ENCODE measurements around the gene NPRL2. TPM values are rescaled to one million over a fixed set of nuclear protein-coding genes. Genes with fewer than 3 reads are reported as not detected.

Gene NPRL2
- total RNA-seq, 1 experiment from 2014 or later = 20.6 TPM

DNA sequence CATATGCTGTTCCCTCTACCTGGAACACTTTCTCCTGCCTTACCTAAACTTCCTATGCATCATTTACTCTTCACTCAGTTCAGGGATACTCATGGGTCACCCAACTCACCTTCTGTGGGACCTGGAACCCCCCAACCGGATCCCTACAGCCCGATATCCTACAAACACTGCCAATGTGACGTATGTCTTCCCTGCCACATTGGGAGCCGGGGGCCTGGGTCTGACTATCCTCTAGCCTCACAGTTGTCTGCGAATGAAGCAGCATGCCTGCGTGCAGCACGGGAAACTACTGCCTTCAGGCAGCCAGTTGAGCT is 405 bp downstream of the NPRL2 start:
- no peak for ATAC-seq
- TF ChIP-seq TP53 (CRISPR knock-in tag; IDR thresholded peaks at IDR 0.05) = no peak
- no peak for TF ChIP-seq ATF1 (CRISPR knock-in tag; IDR thresholded peaks at IDR 0.05)
- H3K4me1 Mint-ChIP-seq = peaks cover 18% of the 10 kb centered on the region
- peaks cover 14% of the 10 kb centered on the region; the same call in 1 of the 2 replicates for H3K36me3 Mint-ChIP-seq
- peak overlapping the region; percentile 95 for H3K4me3 Mint-ChIP-seq
- 0 out of 2 replicates have a peak overlapping the region, but pooled peaks have one; percentile 93 for H3K27ac Mint-ChIP-seq
- POLR2A ChIA-PET = interaction anchor here (1.2 to 1.5 kb wide), 3 partner anchors 13 to 219 kb away, joined by 3 to 9 read pairs (median 3); partner anchors contain the start of genes HEMK1, HYAL3 and NAA80
- H3K27me3 Mint-ChIP-seq (ENCODE audit: low read depth) = peaks cover 16% of the 10 kb centered on the region
- no peaks in the 10 kb centered on the region for H3K9me3 Mint-ChIP-seq
- DNase-seq (ENCODE audit: low spot score) = no peak
- CTCF ChIA-PET = interaction anchor here (0.7 to 4.2 kb wide), 14 partner anchors 9 to 261 kb away, joined by 3 to 18 read pairs (median 6); partner anchors contain the start of genes C3orf18, CACNA2D2, CISH and HYAL2

DNA sequence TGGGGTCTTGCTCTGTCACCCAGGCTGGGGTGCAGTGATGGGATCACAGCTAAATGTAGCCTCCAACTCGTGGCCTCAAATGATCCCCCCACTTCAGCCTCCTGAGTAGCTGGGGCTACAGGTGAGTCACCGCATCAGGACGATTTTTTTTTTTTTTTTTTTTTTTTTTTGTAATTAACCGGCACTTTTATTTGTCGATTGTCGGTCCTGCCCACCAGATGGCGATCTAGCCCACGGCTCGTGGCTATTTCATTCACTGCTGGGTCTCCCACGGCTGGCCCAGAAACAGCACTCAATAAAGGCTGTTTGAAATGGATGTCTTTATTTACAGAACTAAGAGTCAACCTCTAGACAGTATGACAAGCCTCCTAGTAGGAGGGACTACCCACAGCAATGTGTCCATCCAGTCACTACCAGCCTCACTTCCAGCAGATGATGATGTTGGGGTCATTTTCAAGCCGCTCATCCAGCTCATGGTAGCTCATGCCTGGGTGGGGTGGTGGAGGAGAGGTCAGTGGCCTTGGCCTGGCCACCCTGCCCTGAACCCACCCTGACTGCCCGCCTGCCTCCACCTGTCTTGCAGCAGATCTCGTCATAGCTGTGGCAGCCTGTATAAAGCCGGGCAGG is 3.3 kb downstream of the NPRL2 start:
- CTCF ChIA-PET = interaction anchor here (0.6 to 4.2 kb wide), 36 partner anchors 8 to 1884 kb away, joined by 3 to 21 read pairs (median 4); partner anchors contain the start of genes C3orf18, HEMK1, HYAL3 and NAA80
- H3K36me3 Mint-ChIP-seq = peaks cover 7% of the 10 kb centered on the region; the same call in 1 of the 2 replicates
- H3K4me1 Mint-ChIP-seq = peaks cover 18% of the 10 kb centered on the region
- no peak overlapping the region for H3K4me3 Mint-ChIP-seq
- POLR2A ChIA-PET = interaction anchor here (0.6 to 0.7 kb wide), 3 partner anchors 168 to 238 kb away, joined by 4 to 5 read pairs (median 4); no protein-coding TSS in a partner anchor
- H3K9me3 Mint-ChIP-seq = no peaks in the 10 kb centered on the region
- peaks cover 45% of the 10 kb centered on the region for H3K27me3 Mint-ChIP-seq (ENCODE audit: low read depth)
- DNase-seq (ENCODE audit: low spot score) (peak; percentile 68), ATAC-seq (no peak)
- H3K27ac Mint-ChIP-seq = no peak overlapping the region; the same call in 1 of the 2 replicates
- TF ChIP-seq, protein P1, sequence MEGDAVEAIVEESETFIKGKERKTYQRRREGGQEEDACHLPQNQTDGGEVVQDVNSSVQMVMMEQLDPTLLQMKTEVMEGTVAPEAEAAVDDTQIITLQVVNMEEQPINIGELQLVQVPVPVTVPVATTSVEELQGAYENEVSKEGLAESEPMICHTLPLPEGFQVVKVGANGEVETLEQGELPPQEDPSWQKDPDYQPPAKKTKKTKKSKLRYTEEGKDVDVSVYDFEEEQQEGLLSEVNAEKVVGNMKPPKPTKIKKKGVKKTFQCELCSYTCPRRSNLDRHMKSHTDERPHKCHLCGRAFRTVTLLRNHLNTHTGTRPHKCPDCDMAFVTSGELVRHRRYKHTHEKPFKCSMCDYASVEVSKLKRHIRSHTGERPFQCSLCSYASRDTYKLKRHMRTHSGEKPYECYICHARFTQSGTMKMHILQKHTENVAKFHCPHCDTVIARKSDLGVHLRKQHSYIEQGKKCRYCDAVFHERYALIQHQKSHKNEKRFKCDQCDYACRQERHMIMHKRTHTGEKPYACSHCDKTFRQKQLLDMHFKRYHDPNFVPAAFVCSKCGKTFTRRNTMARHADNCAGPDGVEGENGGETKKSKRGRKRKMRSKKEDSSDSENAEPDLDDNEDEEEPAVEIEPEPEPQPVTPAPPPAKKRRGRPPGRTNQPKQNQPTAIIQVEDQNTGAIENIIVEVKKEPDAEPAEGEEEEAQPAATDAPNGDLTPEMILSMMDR (IDR thresholded peaks at IDR 0.05) = peak; percentile 57
- TF ChIP-seq KAT7 (CRISPR knock-in tag; IDR thresholded peaks at IDR 0.05; ENCODE audit: borderline replicate concordance) (no peak), ZNF232 (CRISPR knock-in tag; IDR thresholded peaks at IDR 0.05) (no peak), ZNF263 (CRISPR knock-in tag; IDR thresholded peaks at IDR 0.05; ENCODE audit: low read depth) (no peak), ZNF121 (CRISPR knock-in tag; IDR thresholded peaks at IDR 0.05) (no peak)
- TF ChIP-seq, protein P2, sequence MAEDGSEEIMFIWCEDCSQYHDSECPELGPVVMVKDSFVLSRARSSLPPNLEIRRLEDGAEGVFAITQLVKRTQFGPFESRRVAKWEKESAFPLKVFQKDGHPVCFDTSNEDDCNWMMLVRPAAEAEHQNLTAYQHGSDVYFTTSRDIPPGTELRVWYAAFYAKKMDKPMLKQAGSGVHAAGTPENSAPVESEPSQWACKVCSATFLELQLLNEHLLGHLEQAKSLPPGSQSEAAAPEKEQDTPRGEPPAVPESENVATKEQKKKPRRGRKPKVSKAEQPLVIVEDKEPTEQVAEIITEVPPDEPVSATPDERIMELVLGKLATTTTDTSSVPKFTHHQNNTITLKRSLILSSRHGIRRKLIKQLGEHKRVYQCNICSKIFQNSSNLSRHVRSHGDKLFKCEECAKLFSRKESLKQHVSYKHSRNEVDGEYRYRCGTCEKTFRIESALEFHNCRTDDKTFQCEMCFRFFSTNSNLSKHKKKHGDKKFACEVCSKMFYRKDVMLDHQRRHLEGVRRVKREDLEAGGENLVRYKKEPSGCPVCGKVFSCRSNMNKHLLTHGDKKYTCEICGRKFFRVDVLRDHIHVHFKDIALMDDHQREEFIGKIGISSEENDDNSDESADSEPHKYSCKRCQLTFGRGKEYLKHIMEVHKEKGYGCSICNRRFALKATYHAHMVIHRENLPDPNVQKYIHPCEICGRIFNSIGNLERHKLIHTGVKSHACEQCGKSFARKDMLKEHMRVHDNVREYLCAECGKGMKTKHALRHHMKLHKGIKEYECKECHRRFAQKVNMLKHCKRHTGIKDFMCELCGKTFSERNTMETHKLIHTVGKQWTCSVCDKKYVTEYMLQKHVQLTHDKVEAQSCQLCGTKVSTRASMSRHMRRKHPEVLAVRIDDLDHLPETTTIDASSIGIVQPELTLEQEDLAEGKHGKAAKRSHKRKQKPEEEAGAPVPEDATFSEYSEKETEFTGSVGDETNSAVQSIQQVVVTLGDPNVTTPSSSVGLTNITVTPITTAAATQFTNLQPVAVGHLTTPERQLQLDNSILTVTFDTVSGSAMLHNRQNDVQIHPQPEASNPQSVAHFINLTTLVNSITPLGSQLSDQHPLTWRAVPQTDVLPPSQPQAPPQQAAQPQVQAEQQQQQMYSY (CRISPR knock-in tag; IDR thresholded peaks at IDR 0.05) = no peak

DNA sequence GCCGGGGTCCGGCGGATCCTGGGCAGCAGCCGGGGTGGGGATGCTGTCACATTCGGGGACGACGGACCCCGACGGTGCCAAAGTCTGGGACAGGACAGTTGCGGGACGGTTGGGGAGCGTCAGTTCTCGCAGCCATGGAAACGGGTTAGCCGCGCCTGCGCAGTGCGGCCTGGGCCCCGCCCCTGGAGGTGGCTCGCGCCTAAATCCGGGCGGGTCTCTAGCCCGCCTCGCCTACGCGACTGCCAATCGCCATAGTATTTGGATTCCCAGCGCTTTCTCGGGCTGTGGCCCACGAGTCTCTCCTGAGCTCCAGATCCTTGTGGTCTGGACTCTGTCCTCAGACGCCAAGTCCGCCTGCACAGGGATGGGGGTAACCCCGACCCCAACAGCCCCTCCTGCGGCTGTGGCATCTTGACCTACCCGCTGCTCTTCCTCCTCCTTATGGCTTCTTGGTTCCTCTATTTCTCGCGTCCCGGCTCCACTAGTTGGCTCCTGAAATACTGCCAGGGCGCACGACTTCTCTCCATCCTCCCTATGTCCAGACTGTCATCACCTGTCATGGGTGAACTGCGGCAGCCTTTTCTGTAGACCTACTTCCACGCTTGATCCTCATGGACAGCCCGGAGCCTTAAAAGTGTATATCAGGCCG is 4.9 kb downstream of the NPRL2 start, which contains the start of gene ZMYND10:
Gene ZMYND10 (minus strand): TSS at position 147 of the 649 bp plus-strand sequence. CDS start 153 bp downstream, outside the sequence.
- ATAC-seq (peak; percentile 67), DNase-seq (ENCODE audit: low spot score) (peak; percentile 89)
- TF ChIP-seq TEAD1 (CRISPR knock-in tag; IDR thresholded peaks at IDR 0.05) = 0 out of 2 replicates have a peak, but pooled peaks have one; percentile 17
- 0 out of 2 replicates have a peak, but pooled peaks have one; percentile 57 for TF ChIP-seq ETV6 (CRISPR knock-in tag; IDR thresholded peaks at IDR 0.05)
- TF ChIP-seq, protein P3, sequence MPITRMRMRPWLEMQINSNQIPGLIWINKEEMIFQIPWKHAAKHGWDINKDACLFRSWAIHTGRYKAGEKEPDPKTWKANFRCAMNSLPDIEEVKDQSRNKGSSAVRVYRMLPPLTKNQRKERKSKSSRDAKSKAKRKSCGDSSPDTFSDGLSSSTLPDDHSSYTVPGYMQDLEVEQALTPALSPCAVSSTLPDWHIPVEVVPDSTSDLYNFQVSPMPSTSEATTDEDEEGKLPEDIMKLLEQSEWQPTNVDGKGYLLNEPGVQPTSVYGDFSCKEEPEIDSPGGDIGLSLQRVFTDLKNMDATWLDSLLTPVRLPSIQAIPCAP (CRISPR knock-in tag; IDR thresholded peaks at IDR 0.05) = 0 out of 2 replicates have a peak, but pooled peaks have one; percentile 40
- no peak for TF ChIP-seq GTF2I (CRISPR knock-in tag; conservative IDR thresholded peaks at IDR 0.05)
- 0 out of 2 replicates have a peak, but pooled peaks have one; percentile 13 for TF ChIP-seq SP1 (CRISPR knock-in tag; conservative IDR thresholded peaks at IDR 0.05)
- TF ChIP-seq, protein P1 (IDR thresholded peaks at IDR 0.05) = no peak
- TF ChIP-seq, protein P4, sequence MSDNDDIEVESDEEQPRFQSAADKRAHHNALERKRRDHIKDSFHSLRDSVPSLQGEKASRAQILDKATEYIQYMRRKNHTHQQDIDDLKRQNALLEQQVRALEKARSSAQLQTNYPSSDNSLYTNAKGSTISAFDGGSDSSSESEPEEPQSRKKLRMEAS (CRISPR knock-in tag; IDR thresholded peaks at IDR 0.05) = peak; percentile 53; the same call in 1 of the 2 replicates
- 0 out of 2 replicates have a peak, but pooled peaks have one; percentile 15 for TF ChIP-seq ZNF232 (CRISPR knock-in tag; IDR thresholded peaks at IDR 0.05)
- TF ChIP-seq KAT7 (CRISPR knock-in tag; IDR thresholded peaks at IDR 0.05; ENCODE audit: borderline replicate concordance) = no peak
- TF ChIP-seq, protein P5, sequence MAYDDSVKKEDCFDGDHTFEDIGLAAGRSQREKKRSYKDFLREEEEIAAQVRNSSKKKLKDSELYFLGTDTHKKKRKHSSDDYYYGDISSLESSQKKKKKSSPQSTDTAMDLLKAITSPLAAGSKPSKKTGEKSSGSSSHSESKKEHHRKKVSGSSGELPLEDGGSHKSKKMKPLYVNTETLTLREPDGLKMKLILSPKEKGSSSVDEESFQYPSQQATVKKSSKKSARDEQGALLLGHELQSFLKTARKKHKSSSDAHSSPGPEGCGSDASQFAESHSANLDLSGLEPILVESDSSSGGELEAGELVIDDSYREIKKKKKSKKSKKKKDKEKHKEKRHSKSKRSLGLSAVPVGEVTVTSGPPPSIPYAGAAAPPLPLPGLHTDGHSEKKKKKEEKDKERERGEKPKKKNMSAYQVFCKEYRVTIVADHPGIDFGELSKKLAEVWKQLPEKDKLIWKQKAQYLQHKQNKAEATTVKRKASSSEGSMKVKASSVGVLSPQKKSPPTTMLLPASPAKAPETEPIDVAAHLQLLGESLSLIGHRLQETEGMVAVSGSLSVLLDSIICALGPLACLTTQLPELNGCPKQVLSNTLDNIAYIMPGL (CRISPR knock-in tag; IDR thresholded peaks at IDR 0.05) = no peak
- no peak for TF ChIP-seq ZNF396 (CRISPR knock-in tag; IDR thresholded peaks at IDR 0.05; ENCODE audit: borderline replicate concordance)
- Mint-ChIP-seq H3K27me3 (ENCODE audit: low read depth) (peaks cover 61% of the 10 kb centered on the region), H3K4me3 (peak within 1 kb of the TSS; percentile 75), H3K27ac (no peak within 1 kb of the TSS), H3K9me3 (no peaks in the 10 kb centered on the region), H3K4me1 (peaks cover 14% of the 10 kb centered on the region), H3K36me3 (peaks cover 7% of the 10 kb centered on the region; the same call in 1 of the 2 replicates)
- ChIA-PET POLR2A (interaction anchor here (0.8 to 0.9 kb wide), 2 partner anchors 9 to 54 kb away, joined by 3 read pairs; partner anchors contain the start of gene IFRD2), CTCF (interaction anchor here (0.6 to 3.2 kb wide), 10 partner anchors 11 to 264 kb away, joined by 3 to 19 read pairs (median 5); partner anchors contain the start of gene HYAL2)

Data from WTC11 (cell line).